Tibial nerve (tissue), 4 donors: ENCODE measurements around the gene ZCWPW2.

Source experiments
- EP300 ChIP-seq, 2 donors: sonication (generic); formaldehyde crosslinking; IDR thresholded peaks; one replicate each; pipeline ENCODE4 v1.6.1; 2017; ENCODE audit warnings: antibody characterized with exemption in 2 of 2, mild to moderate bottlenecking in 1 of 2
- POLR2A ChIP-seq, 2 donors: fragments of 450-650 bp; IDR thresholded peaks; one replicate each; pipeline ENCODE4 v1.6.1; 2017; ENCODE audit warnings: antibody characterized with exemption in 2 of 2, mild to moderate bottlenecking in 2 of 2, moderate library complexity in 2 of 2
- TF ChIP-seq, protein P1 (sequence below), 5 experiments: fragments of 200-600 bp in 3 of 5; fragments of 450-650 bp in 2 of 5; sonication (generic) in 3 of 5; IDR thresholded peaks; one replicate each; pipeline ENCODE4 v1.5.1; 2016 to 2019; ENCODE audit warnings: antibody characterized with exemption in 5 of 5, mild to moderate bottlenecking in 3 of 5, moderate library complexity in 2 of 5

DNA sequence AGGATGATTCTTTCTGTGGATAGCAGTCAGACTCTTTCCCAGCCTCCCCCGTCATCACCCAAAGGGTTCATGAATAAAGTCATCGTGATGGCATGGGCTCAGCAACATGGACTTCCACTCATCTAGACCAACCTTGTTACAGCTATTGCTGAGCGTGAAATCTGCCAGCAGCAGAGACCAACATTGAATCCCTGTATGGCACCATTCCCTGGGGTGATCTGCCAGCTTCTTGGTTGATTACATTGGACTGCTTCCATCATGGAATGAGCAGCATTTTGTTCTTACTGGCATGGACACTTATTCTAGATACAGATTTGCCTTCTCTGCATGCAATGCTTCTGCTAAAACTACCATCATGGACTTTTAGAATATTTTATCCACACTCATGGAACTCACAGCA lies 195.7 kb downstream of the ZCWPW2 start:
- TF ChIP-seq, protein P1, sequence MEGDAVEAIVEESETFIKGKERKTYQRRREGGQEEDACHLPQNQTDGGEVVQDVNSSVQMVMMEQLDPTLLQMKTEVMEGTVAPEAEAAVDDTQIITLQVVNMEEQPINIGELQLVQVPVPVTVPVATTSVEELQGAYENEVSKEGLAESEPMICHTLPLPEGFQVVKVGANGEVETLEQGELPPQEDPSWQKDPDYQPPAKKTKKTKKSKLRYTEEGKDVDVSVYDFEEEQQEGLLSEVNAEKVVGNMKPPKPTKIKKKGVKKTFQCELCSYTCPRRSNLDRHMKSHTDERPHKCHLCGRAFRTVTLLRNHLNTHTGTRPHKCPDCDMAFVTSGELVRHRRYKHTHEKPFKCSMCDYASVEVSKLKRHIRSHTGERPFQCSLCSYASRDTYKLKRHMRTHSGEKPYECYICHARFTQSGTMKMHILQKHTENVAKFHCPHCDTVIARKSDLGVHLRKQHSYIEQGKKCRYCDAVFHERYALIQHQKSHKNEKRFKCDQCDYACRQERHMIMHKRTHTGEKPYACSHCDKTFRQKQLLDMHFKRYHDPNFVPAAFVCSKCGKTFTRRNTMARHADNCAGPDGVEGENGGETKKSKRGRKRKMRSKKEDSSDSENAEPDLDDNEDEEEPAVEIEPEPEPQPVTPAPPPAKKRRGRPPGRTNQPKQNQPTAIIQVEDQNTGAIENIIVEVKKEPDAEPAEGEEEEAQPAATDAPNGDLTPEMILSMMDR (IDR thresholded peaks at IDR 0.05): no peak
- TF ChIP-seq POLR2A (IDR thresholded peaks at IDR 0.05): no peak
- TF ChIP-seq EP300 (IDR thresholded peaks at IDR 0.05): no peak
